ENCODE results near the gene LPGAT1.

DNA sequence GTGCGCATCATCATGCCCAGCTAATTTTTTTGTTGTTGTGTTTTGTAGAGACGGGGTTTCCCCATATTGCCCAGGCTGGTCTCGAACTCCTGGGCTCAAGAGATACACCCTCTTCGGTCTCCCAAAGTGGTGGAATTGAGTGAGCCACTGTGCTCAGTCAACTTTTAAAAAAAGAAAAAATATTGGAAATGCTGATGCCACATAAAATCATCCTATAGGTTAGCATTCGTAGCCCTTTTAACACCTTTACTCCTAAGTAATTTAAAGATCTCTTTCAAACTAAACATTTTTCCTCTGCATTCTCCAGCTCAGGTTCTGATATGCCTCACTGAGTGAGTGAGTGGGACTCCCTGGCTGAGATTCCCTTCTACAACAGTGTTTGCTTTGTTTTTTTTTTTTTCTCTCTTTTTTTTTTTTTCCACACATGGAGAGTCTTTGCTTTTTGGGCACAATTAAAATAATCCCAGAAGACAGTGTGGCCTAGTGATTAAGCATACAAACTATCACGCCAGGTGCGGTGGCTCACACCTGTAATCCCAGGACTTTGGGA lies 74.0 kb downstream of the LPGAT1 start:
- TF ChIP-seq, protein P1, sequence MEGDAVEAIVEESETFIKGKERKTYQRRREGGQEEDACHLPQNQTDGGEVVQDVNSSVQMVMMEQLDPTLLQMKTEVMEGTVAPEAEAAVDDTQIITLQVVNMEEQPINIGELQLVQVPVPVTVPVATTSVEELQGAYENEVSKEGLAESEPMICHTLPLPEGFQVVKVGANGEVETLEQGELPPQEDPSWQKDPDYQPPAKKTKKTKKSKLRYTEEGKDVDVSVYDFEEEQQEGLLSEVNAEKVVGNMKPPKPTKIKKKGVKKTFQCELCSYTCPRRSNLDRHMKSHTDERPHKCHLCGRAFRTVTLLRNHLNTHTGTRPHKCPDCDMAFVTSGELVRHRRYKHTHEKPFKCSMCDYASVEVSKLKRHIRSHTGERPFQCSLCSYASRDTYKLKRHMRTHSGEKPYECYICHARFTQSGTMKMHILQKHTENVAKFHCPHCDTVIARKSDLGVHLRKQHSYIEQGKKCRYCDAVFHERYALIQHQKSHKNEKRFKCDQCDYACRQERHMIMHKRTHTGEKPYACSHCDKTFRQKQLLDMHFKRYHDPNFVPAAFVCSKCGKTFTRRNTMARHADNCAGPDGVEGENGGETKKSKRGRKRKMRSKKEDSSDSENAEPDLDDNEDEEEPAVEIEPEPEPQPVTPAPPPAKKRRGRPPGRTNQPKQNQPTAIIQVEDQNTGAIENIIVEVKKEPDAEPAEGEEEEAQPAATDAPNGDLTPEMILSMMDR (IDR thresholded peaks at IDR 0.05) = no peak
- TF ChIP-seq POLR2A (IDR thresholded peaks at IDR 0.05) = no peak
